H1 (cell line): ENCODE measurements around the gene CACNG1. TPM values are rescaled to one million over a fixed set of nuclear protein-coding genes. Genes with fewer than 3 reads are reported as not detected.

Experiments
- CTCF ChIA-PET: fragments of 300-600 bp; sonication (Branson Sonifier 250); formaldehyde crosslinking; loops from one replicate; lab custom pipeline; 2021; ENCODE audit not compliant: partially characterized antibody; lab: Charles Lee
- POLR2A ChIA-PET: fragments of 300-600 bp; sonication (Branson Sonifier 250); formaldehyde crosslinking; loops from one replicate; lab custom pipeline; 2021; ENCODE audit warnings: inconsistent platforms; ENCODE audit not compliant: partially characterized antibody; lab: Charles Lee
- DNase-seq, 2 experiments: peaks; one replicate each; pipeline versions ENCODE4 v3.0.0 to v3.0.0-alpha.2; 2010 to 2022; ENCODE audit warnings: low spot score in 2 of 2, low read depth in 1 of 2, mixed read lengths in 1 of 2
- FAIRE-seq: peaks from 2 replicates; lab custom pipeline; 2011; peaks lifted over from hg19 to GRCh38; lab: Jason Lieb, UNC
- H2AFZ ChIP-seq: 2 replicates; pipeline ENCODE4 v1.8.1; 2012; ENCODE audit warnings: low read length, inconsistent platforms
- H2AK5ac ChIP-seq: 2 replicates; pipeline ENCODE4 v1.6.1; 2013; ENCODE audit warnings: low read depth, low read length
- H2BK120ac ChIP-seq: replicated peaks from 2 replicates; pipeline ENCODE3; 2013; ENCODE audit warnings: low read depth, low read length, inconsistent platforms
- H2BK12ac ChIP-seq: 2 replicates; pipeline ENCODE4 v1.6.1; 2013; ENCODE audit warnings: low read depth, low read length
- H2BK15ac ChIP-seq: 2 replicates; pipeline ENCODE4 v1.6.1; 2013; ENCODE audit warnings: low read length
- H2BK20ac ChIP-seq: 2 replicates; pipeline ENCODE4 v1.6.1; 2013; ENCODE audit warnings: low read length
- H2BK5ac ChIP-seq: 2 replicates; pipeline ENCODE4 v1.6.1; 2013; ENCODE audit warnings: low read depth, low read length
- H3K14ac ChIP-seq: 2 replicates; pipeline ENCODE4 v1.6.1; 2013; ENCODE audit warnings: inconsistent platforms; ENCODE audit not compliant: insufficient read length
- H3K18ac ChIP-seq: 2 replicates; pipeline ENCODE4 v1.6.1; 2013; ENCODE audit warnings: low read length; ENCODE audit errors: extremely low read depth
- H3K23ac ChIP-seq: 2 replicates; pipeline ENCODE4 v1.6.1; 2013; ENCODE audit warnings: inconsistent platforms; ENCODE audit not compliant: insufficient read length
- H3K23me2 ChIP-seq: 2 replicates; pipeline ENCODE4 v1.6.1; 2013; ENCODE audit warnings: low read depth, low read length
- H3K27ac ChIP-seq: 2 replicates; pipeline ENCODE4 v1.6.1; 2011; ENCODE audit warnings: low read depth, low read length, inconsistent platforms
- H3K27me3 ChIP-seq, 4 experiments: replicated peaks in 1 of 4; 1 replicate in 1 of 4; 2 replicates in 3 of 4; pipeline versions ENCODE4 v1.6.1 to v1.8.1; 2011 to 2013; ENCODE audit warnings: low read length in 3 of 4, mild to moderate bottlenecking in 3 of 4, inconsistent platforms in 2 of 4, mixed read lengths in 2 of 4, moderate library complexity in 1 of 4; ENCODE audit not compliant: control insufficient read depth in 3 of 4, insufficient read depth in 3 of 4; ENCODE audit errors: extremely low read depth in 1 of 4
- H3K36me3 ChIP-seq, 4 experiments: 2 replicates each; pipeline versions ENCODE4 v1.6.1 to v1.8.1; 2011 to 2013; ENCODE audit warnings: mild to moderate bottlenecking in 4 of 4, low read length in 3 of 4, moderate library complexity in 2 of 4, control low read depth in 1 of 4, inconsistent platforms in 1 of 4; ENCODE audit not compliant: insufficient read depth in 4 of 4, control insufficient read depth in 2 of 4
- H3K4ac ChIP-seq: replicated peaks from 2 replicates; pipeline ENCODE3; 2013; ENCODE audit warnings: low read length, low read depth, mixed read lengths, inconsistent platforms; ENCODE audit not compliant: insufficient read length
- H3K4me1 ChIP-seq, 4 experiments: replicated peaks in 1 of 4; 1 replicate in 1 of 4; 2 replicates in 3 of 4; pipeline versions ENCODE4 v1.6.1 to v1.8.1; 2011 to 2013; ENCODE audit warnings: low read length in 3 of 4, inconsistent platforms in 2 of 4, mixed read lengths in 1 of 4; ENCODE audit not compliant: insufficient read depth in 4 of 4, control insufficient read depth in 3 of 4
- H3K4me2 ChIP-seq, 2 experiments: 2 replicates each; pipeline versions ENCODE4 v1.6.1 to v1.8.1; 2011 to 2013; ENCODE audit warnings: low read depth in 2 of 2, low read length in 2 of 2, control low read depth in 1 of 2, inconsistent platforms in 1 of 2, mild to moderate bottlenecking in 1 of 2; ENCODE audit not compliant: insufficient read depth in 1 of 2
- H3K4me3 ChIP-seq, 4 experiments: fragments of 200-600, 300-600 bp in 1 of 4; sonication (generic), shearing (Covaris generic), sonication (Bioruptor Twin) in 1 of 4; 2 replicates each; pipeline versions ENCODE4 v1.5.1 to v1.8.1; 2011 to 2016; ENCODE audit warnings: low read length in 4 of 4, low read depth in 3 of 4, control low read depth in 2 of 4, inconsistent platforms in 2 of 4, mild to moderate bottlenecking in 2 of 4, mixed read lengths in 1 of 4, moderate library complexity in 1 of 4; ENCODE audit not compliant: insufficient read depth in 2 of 4; ENCODE audit errors: extremely low read depth in 1 of 4
- H3K56ac ChIP-seq: replicated peaks from 2 replicates; pipeline ENCODE3; 2013; ENCODE audit warnings: low read depth, mild to moderate bottlenecking, mixed read lengths, low read length, inconsistent platforms; ENCODE audit not compliant: insufficient read length
- H3K79me1 ChIP-seq: 2 replicates; pipeline ENCODE4 v1.6.1; 2013; ENCODE audit warnings: low read depth, low read length, control low read depth
- H3K79me2 ChIP-seq, 2 experiments: 2 replicates each; pipeline versions ENCODE4 v1.6.1 to v1.8.1; 2012 to 2013; ENCODE audit warnings: low read length in 2 of 2, mild to moderate bottlenecking in 2 of 2, inconsistent platforms in 1 of 2; ENCODE audit not compliant: insufficient read depth in 2 of 2, control insufficient read depth in 1 of 2
- H3K9ac ChIP-seq, 4 experiments: replicated peaks in 1 of 4; 1 replicate in 1 of 4; 2 replicates in 3 of 4; pipeline versions ENCODE4 v1.6.1 to v1.8.1; 2011 to 2013; ENCODE audit warnings: low read depth in 3 of 4, low read length in 3 of 4, control low read depth in 2 of 4, mild to moderate bottlenecking in 2 of 4, moderate library complexity in 2 of 4, inconsistent platforms in 1 of 4; ENCODE audit errors: extremely low read depth in 1 of 4
- H3K9me3 ChIP-seq, 2 experiments: 2 replicates each; pipeline versions ENCODE4 v1.6.1 to v1.8.1; 2012 to 2013; ENCODE audit warnings: mild to moderate bottlenecking in 2 of 2, moderate library complexity in 2 of 2, control low read depth in 1 of 2, inconsistent platforms in 1 of 2, low read depth in 1 of 2, low read length in 1 of 2, mixed read lengths in 1 of 2; ENCODE audit not compliant: insufficient read depth in 2 of 2
- H4K20me1 ChIP-seq, 2 experiments: replicated peaks in 1 of 2; 2 replicates each; pipeline versions ENCODE3 to v1.8.1; 2011 to 2013; ENCODE audit warnings: inconsistent platforms in 2 of 2, low read length in 2 of 2, mild to moderate bottlenecking in 1 of 2; ENCODE audit not compliant: insufficient read depth in 2 of 2, control insufficient read depth in 1 of 2
- H4K5ac ChIP-seq: 2 replicates; pipeline ENCODE4 v1.6.1; 2013; ENCODE audit warnings: low read length, low read depth, mixed read lengths, inconsistent platforms; ENCODE audit not compliant: insufficient read length
- H4K8ac ChIP-seq: 2 replicates; pipeline ENCODE4 v1.8.0; 2013; ENCODE audit warnings: mild to moderate bottlenecking, moderate library complexity, low read length, inconsistent platforms; ENCODE audit not compliant: insufficient read depth; ENCODE audit errors: extremely low read depth
- H4K91ac ChIP-seq: replicated peaks from 2 replicates; pipeline ENCODE3; 2013; ENCODE audit warnings: low read length, mixed read lengths, inconsistent platforms; ENCODE audit not compliant: insufficient read length
- CBX8 ChIP-seq: fragments of 300-800, 300-1000 bp; sonication (generic); IDR thresholded peaks from 2 replicates; pipeline ENCODE4 v1.7.1; 2016; ENCODE audit warnings: low read depth, low read length, borderline replicate concordance
- CHD2 ChIP-seq: IDR thresholded peaks from 2 replicates; pipeline ENCODE4 v1.6.1; 2012; ENCODE audit warnings: low read length, improper control_type of control experiment
- FOSL1 ChIP-seq: IDR thresholded peaks from 2 replicates; pipeline ENCODE4 v1.6.1; 2011; ENCODE audit warnings: mild to moderate bottlenecking, low read depth, low read length, moderate library complexity; ENCODE audit not compliant: insufficient read depth
- JUND ChIP-seq: IDR thresholded peaks from 2 replicates; pipeline ENCODE4 v1.6.1; 2011; ENCODE audit warnings: mild to moderate bottlenecking, improper control_type of control experiment, low read length
- POLR2A ChIP-seq, 2 experiments: IDR thresholded peaks; 1 replicate in 1 of 2; 2 replicates in 1 of 2; pipeline ENCODE4 v1.6.1; 2011; ENCODE audit warnings: low read depth in 2 of 2, low read length in 2 of 2, mild to moderate bottlenecking in 2 of 2; ENCODE audit errors: control extremely low read depth in 1 of 2
- RNF2 ChIP-seq: fragments of 200-900, 300-1000 bp; sonication (generic); IDR thresholded peaks from 2 replicates; pipeline ENCODE4 v1.7.1; 2016; ENCODE audit warnings: borderline replicate concordance, low read depth, mild to moderate bottlenecking, antibody characterized with exemption, low read length; ENCODE audit not compliant: poor library complexity, severe bottlenecking; ENCODE audit errors: missing control alignments
- SP1 ChIP-seq: IDR thresholded peaks from 2 replicates; pipeline ENCODE4 v1.6.1; 2011; ENCODE audit warnings: low read depth, low read length
- SP2 ChIP-seq: IDR thresholded peaks from 2 replicates; pipeline ENCODE4 v1.6.1; 2012; ENCODE audit warnings: mild to moderate bottlenecking, low read length, inconsistent platforms
- SRF ChIP-seq: IDR thresholded peaks from 2 replicates; pipeline ENCODE4 v1.6.1; 2011; ENCODE audit warnings: mild to moderate bottlenecking, low read depth, low read length, moderate library complexity
- TBP ChIP-seq: IDR thresholded peaks from 2 replicates; pipeline ENCODE4 v1.6.1; 2011; ENCODE audit warnings: low read depth, low read length, improper control_type of control experiment
- ZNF274 ChIP-seq: IDR thresholded peaks from 2 replicates; pipeline ENCODE4 v1.7.0; 2012; ENCODE audit warnings: low read length, borderline replicate concordance; ENCODE audit errors: extremely low read depth
- polyA plus RNA-seq, 7 experiments: library from polyadenylated mRNA; depleted of rRNA in 3 of 7; stranded (reverse) in 5 of 7; unstranded in 2 of 7; fragments of >200 nt in 5 of 7; fragments of 200-250 nt in 2 of 7; gene quantifications; 1 replicate in 5 of 7; 2 replicates in 1 of 7; 4 replicates in 1 of 7; pipeline versions ENCODE4 v1.2.1 to v1.2.3, GENCODE V29; 2011 to 2013; ENCODE audit warnings: missing spikeins in 2 of 7, mixed read lengths in 2 of 7
- total RNA-seq: library from RNA; stranded (reverse); fragmentation: NEBNext Ultra II Directional; extraction: Animal tissue kit (Norgen Biotek cat#: 25700); gene quantifications from 2 replicates; pipeline ENCODE4 v1.2.1, GENCODE V29; 2021
- TF ChIP-seq, protein P1 (sequence below): IDR thresholded peaks from 2 replicates; pipeline ENCODE4 v1.6.1; 2012; ENCODE audit warnings: low read length, inconsistent platforms

CACNG1 gene
- total and polyA plus RNA-seq, 2 of the 8 experiments (the other 6 are each of a cell fraction or from before 2014, with no cell fraction given), result not detected

DNA sequence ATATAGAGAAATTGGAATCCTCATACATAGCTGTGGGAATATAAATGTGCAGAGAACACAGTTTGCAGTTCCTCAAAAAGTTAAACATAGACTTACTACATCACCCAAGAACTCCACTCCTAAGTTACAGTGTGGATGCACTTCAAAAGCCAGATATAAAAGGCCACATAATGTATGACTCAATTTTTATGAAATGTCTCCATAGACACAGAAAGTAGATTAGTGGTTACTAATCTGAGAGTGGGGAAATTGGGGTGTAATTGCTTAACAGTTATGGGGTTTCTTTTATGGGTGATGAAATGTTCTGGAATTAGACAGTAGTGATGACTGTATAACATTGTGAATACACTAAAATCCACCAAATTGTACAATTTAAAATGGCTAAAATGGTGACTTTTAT, 60.9 kb downstream of the CACNG1 start:
- no peaks in the 10 kb centered on the region for H3K4me1 ChIP-seq

More for the DNA sequence above, 60.9 kb downstream of the CACNG1 start:
- no peaks in the 10 kb centered on the region for H3K27me3 ChIP-seq
- H3K79me2 ChIP-seq, result peaks cover 0 to 2% of the 10 kb centered on the region in 2 experiments; a peak in 1 of 4 replicates
- H2BK12ac ChIP-seq, result no peak overlapping the region
- H3K9ac ChIP-seq, result no peak overlapping the region
- H4K91ac ChIP-seq, result no peak overlapping the region
- CTCF ChIA-PET, result interaction anchor here (0.7 kb wide), 1 partner anchor 24 kb away, joined by 3 read pairs; no protein-coding TSS in a partner anchor
- H3K18ac ChIP-seq, result no peak overlapping the region
- no peak overlapping the region for H2BK20ac ChIP-seq
- POLR2A ChIA-PET, result no interaction called here
- H2BK5ac ChIP-seq, result no peak overlapping the region
- H3K23ac ChIP-seq, result no peak overlapping the region
- no peak overlapping the region for H2BK120ac ChIP-seq
- DNase-seq, result no peak
- no peak overlapping the region for H3K4me2 ChIP-seq
- H3K23me2 ChIP-seq, result no peaks in the 10 kb centered on the region
- H3K14ac ChIP-seq, result no peak overlapping the region
- H2AFZ ChIP-seq, result no peak overlapping the region
- H3K27ac ChIP-seq, result no peak overlapping the region
- H4K20me1 ChIP-seq, result peaks cover 0 to 1% of the 10 kb centered on the region in 2 experiments
- H3K4ac ChIP-seq, result no peak overlapping the region
- H4K5ac ChIP-seq, result no peak overlapping the region
- TF ChIP-seq FOSL1 (no peak), CHD2 (no peak), SP1 (no peak), SP2 (no peak), TBP (no peak), JUND (no peak), RNF2 (no peak), ZNF274 (no peak), SRF (no peak), POLR2A (IDR thresholded peaks at IDR 0.05; ENCODE audit: control extremely low read depth in 1 of 2, low read depth in 2 of 2, low read length in 2 of 2) (no peak), CBX8 (no peak)
- TF ChIP-seq, protein P1, sequence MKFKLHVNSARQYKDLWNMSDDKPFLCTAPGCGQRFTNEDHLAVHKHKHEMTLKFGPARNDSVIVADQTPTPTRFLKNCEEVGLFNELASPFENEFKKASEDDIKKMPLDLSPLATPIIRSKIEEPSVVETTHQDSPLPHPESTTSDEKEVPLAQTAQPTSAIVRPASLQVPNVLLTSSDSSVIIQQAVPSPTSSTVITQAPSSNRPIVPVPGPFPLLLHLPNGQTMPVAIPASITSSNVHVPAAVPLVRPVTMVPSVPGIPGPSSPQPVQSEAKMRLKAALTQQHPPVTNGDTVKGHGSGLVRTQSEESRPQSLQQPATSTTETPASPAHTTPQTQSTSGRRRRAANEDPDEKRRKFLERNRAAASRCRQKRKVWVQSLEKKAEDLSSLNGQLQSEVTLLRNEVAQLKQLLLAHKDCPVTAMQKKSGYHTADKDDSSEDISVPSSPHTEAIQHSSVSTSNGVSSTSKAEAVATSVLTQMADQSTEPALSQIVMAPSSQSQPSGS, result no peak
- no peaks in the 10 kb centered on the region for H3K79me1 ChIP-seq
- no peaks in the 10 kb centered on the region for H3K9me3 ChIP-seq
- no peak overlapping the region for H2BK15ac ChIP-seq
- H3K56ac ChIP-seq, result no peak overlapping the region
- H3K36me3 ChIP-seq, result peaks cover 5 to 37% (median 13%) of the 10 kb centered on the region in 4 experiments; a peak in 7 of 8 replicates
- FAIRE-seq, result no peak
- no peak overlapping the region for H3K4me3 ChIP-seq
- H4K8ac ChIP-seq, result no peak overlapping the region
- H2AK5ac ChIP-seq, result no peak overlapping the region
